ENCODE data around the gene DNAL1. TPM values are rescaled to one million over a fixed set of nuclear protein-coding genes. Genes with fewer than 3 reads are reported as not detected.
A peak's percentile ranks its signal among the peaks of the same experiment; 100 is the strongest.

Gene DNAL1
- total and polyA plus RNA-seq, 2 of the 13 experiments (the other 11 are each of a cell fraction or from before 2014, with no cell fraction given): 1.4 to 13.3 TPM

DNA sequence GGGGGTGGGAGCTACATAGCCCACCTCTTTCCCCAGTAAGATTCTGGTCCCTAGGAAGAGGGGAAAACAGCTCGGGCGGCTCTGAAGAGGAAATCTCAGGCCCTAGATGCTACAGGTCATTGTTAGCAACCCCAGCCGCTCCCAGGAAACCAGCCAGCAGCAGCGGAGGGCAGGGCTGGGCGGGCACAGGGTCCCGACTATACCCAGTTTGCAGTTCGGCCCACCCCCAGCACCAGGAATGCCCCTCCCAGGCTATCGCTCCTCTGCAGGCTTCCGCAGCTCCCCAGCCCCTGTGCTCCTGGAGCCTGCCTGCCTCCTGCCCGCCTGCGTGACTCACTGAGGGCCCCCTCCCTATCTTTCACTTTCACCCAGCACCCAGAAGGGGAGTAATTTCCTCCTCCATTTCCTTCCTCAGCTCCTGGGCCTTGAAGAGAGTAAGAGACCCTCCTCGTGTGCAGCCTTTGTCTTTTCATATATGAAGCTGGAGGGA, 96.6 kb downstream of the DNAL1 start (continued):
- TF ChIP-seq, protein P1, sequence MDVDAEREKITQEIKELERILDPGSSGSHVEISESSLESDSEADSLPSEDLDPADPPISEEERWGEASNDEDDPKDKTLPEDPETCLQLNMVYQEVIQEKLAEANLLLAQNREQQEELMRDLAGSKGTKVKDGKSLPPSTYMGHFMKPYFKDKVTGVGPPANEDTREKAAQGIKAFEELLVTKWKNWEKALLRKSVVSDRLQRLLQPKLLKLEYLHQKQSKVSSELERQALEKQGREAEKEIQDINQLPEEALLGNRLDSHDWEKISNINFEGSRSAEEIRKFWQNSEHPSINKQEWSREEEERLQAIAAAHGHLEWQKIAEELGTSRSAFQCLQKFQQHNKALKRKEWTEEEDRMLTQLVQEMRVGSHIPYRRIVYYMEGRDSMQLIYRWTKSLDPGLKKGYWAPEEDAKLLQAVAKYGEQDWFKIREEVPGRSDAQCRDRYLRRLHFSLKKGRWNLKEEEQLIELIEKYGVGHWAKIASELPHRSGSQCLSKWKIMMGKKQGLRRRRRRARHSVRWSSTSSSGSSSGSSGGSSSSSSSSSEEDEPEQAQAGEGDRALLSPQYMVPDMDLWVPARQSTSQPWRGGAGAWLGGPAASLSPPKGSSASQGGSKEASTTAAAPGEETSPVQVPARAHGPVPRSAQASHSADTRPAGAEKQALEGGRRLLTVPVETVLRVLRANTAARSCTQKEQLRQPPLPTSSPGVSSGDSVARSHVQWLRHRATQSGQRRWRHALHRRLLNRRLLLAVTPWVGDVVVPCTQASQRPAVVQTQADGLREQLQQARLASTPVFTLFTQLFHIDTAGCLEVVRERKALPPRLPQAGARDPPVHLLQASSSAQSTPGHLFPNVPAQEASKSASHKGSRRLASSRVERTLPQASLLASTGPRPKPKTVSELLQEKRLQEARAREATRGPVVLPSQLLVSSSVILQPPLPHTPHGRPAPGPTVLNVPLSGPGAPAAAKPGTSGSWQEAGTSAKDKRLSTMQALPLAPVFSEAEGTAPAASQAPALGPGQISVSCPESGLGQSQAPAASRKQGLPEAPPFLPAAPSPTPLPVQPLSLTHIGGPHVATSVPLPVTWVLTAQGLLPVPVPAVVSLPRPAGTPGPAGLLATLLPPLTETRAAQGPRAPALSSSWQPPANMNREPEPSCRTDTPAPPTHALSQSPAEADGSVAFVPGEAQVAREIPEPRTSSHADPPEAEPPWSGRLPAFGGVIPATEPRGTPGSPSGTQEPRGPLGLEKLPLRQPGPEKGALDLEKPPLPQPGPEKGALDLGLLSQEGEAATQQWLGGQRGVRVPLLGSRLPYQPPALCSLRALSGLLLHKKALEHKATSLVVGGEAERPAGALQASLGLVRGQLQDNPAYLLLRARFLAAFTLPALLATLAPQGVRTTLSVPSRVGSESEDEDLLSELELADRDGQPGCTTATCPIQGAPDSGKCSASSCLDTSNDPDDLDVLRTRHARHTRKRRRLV (CRISPR knock-in tag; IDR thresholded peaks at IDR 0.05): no peak
- no peak for TF ChIP-seq SMARCE1 (IDR thresholded peaks at IDR 0.05; ENCODE audit: borderline replicate concordance)
- TF ChIP-seq TCF12 (IDR thresholded peaks at IDR 0.05): no peak
- no peak for TF ChIP-seq TCF12 (CRISPR knock-in tag; IDR thresholded peaks at IDR 0.05)
- no peak for TF ChIP-seq ZNF891 (CRISPR knock-in tag; IDR thresholded peaks at IDR 0.05)
- no peak for TF ChIP-seq ATF7 (IDR thresholded peaks at IDR 0.05)
- no peak for TF ChIP-seq ATF7 (CRISPR knock-in tag; IDR thresholded peaks at IDR 0.05)
- TF ChIP-seq, protein P2, sequence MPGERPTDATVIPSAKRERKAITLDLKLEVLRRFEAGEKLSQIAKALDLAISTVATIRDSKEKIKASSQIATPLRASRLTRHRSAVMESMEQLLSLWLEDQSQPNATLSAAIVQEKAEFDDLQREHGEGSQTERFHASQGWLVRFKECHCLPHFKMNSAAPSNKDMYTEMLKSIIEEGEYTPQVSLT (CRISPR knock-in tag; IDR thresholded peaks at IDR 0.05; ENCODE audit: borderline replicate concordance, low read depth): no peak
- TF ChIP-seq, protein P3, sequence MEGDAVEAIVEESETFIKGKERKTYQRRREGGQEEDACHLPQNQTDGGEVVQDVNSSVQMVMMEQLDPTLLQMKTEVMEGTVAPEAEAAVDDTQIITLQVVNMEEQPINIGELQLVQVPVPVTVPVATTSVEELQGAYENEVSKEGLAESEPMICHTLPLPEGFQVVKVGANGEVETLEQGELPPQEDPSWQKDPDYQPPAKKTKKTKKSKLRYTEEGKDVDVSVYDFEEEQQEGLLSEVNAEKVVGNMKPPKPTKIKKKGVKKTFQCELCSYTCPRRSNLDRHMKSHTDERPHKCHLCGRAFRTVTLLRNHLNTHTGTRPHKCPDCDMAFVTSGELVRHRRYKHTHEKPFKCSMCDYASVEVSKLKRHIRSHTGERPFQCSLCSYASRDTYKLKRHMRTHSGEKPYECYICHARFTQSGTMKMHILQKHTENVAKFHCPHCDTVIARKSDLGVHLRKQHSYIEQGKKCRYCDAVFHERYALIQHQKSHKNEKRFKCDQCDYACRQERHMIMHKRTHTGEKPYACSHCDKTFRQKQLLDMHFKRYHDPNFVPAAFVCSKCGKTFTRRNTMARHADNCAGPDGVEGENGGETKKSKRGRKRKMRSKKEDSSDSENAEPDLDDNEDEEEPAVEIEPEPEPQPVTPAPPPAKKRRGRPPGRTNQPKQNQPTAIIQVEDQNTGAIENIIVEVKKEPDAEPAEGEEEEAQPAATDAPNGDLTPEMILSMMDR (CRISPR knock-in tag; IDR thresholded peaks at IDR 0.05): peak; percentile 19; the same call in 1 of the 2 replicates
- no peak for TF ChIP-seq ZBTB7B (CRISPR knock-in tag; IDR thresholded peaks at IDR 0.05)
- no peak for TF ChIP-seq FOXC1 (CRISPR knock-in tag; IDR thresholded peaks at IDR 0.05; ENCODE audit: borderline replicate concordance)
- no peak for TF ChIP-seq RCOR2 (CRISPR knock-in tag; IDR thresholded peaks at IDR 0.05)
- TF ChIP-seq ZNF143 (CRISPR knock-in tag; IDR thresholded peaks at IDR 0.05): 0 out of 2 replicates have a peak, but pooled peaks have one; percentile 43
- TF ChIP-seq, protein P4, sequence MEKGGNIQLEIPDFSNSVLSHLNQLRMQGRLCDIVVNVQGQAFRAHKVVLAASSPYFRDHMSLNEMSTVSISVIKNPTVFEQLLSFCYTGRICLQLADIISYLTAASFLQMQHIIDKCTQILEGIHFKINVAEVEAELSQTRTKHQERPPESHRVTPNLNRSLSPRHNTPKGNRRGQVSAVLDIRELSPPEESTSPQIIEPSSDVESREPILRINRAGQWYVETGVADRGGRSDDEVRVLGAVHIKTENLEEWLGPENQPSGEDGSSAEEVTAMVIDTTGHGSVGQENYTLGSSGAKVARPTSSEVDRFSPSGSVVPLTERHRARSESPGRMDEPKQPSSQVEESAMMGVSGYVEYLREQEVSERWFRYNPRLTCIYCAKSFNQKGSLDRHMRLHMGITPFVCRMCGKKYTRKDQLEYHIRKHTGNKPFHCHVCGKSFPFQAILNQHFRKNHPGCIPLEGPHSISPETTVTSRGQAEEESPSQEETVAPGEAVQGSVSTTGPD (CRISPR knock-in tag; IDR thresholded peaks at IDR 0.05): no peak

Measured in HepG2 (cell line).